ENCODE measurements around the gene NRL. TPM values are rescaled to one million over a fixed set of nuclear protein-coding genes. Genes with fewer than 3 reads are reported as not detected.

NRL gene
- total RNA-seq, 1 experiment from 2014 or later, result 0.66 TPM

- no TSS peak for BruUV-seq (replicated peaks)
- ATAC-seq, result no peak
- H3K36me3 ChIP-seq (ENCODE audit: control insufficient read depth in 1 of 2, insufficient read depth in 2 of 2, low read length in 2 of 2), result no peaks in the 10 kb centered on the region
Measured at GRCh38 chr14:24057271-24057670, 57.5 kb downstream of the NRL start.

GRCh38 chr14:24056800-24057184 is 58.0 kb downstream of the NRL start:
- POLR2A ChIA-PET, result interaction anchor here (1.4 to 4.0 kb wide), 3 partner anchors 35 to 52 kb away, joined by 3 to 38 read pairs (median 9); partner anchors contain the start of gene PCK2

More at GRCh38 chr14:24057271-24057670, 57.5 kb downstream of the NRL start:
- POLR2A ChIA-PET, result interaction anchor here (1.4 to 4.0 kb wide), 4 partner anchors 35 to 57 kb away, joined by 3 to 38 read pairs (median 8); partner anchors contain the start of genes DCAF11, NRL and PCK2
- Histone ChIP-seq H3K9me2 (ENCODE audit: insufficient read depth) (no peaks in the 10 kb centered on the region), H3K27me3 (ENCODE audit: insufficient read depth, low read length) (no peaks in the 10 kb centered on the region), H3K9ac (ENCODE audit: low read length) (no peak overlapping the region), H4K20me1 (ENCODE audit: insufficient read depth) (no peaks in the 10 kb centered on the region), H2AFZ (ENCODE audit: low read depth, low read length, poor library complexity, severe bottlenecking) (no peak overlapping the region), H3K9me3 (ENCODE audit: control insufficient read depth in 1 of 2, insufficient read depth in 1 of 2, low read depth in 1 of 2, low read length in 2 of 2) (no peaks in the 10 kb centered on the region), H3K27ac (ENCODE audit: low read depth, low read length) (no peak overlapping the region), H3K4me1 (ENCODE audit: control insufficient read depth in 1 of 2, insufficient read depth in 2 of 2, low read length in 2 of 2) (peaks cover 3 to 14% of the 10 kb centered on the region in 2 experiments; a peak in 3 of 4 replicates), H3K4me2 (ENCODE audit: low read length) (no peak overlapping the region), H3K4me3 (replicated peaks in 1 of 2; ENCODE audit: low read depth in 1 of 2, low read length in 2 of 2) (no peak overlapping the region), H3K79me2 (ENCODE audit: insufficient read depth, low read length) (no peaks in the 10 kb centered on the region)
- TF ChIP-seq FOSL1 (IDR thresholded peaks at IDR 0.05; ENCODE audit: low read depth) (no peak), ATF3 (IDR thresholded peaks at IDR 0.05) (no peak), CBX3 (IDR thresholded peaks at IDR 0.05; ENCODE audit: low read depth) (no peak), EZH2 (IDR thresholded peaks at IDR 0.05) (no peak), SIN3A (IDR thresholded peaks at IDR 0.05; ENCODE audit: low read depth) (no peak), POLR2AphosphoS5 (IDR thresholded peaks at IDR 0.05; ENCODE audit: low read depth, low read length) (no peak), SP1 (IDR thresholded peaks at IDR 0.05; ENCODE audit: low read depth) (no peak), SRF (IDR thresholded peaks at IDR 0.05; ENCODE audit: low read depth) (no peak)
- intact Hi-C loops (cut with micrococcal nuclease), result loop anchor here (5.0 kb wide), 1 partner anchor 240 kb away; the partner anchor contains the start of genes DHRS1 and NOP9
- CTCF ChIA-PET, result interaction anchor here (1.0 to 5.7 kb wide), 10 partner anchors 16 to 241 kb away, joined by 3 to 149 read pairs (median 8); partner anchors contain the start of genes CHMP4A, IRF9, PCK2 and PSME2
- no peak for DNase-seq (ENCODE audit: low read depth, low spot score)
- RAD21 ChIA-PET (ENCODE audit: low non-redundant PET in 1 of 2, low total read pairs in 2 of 2, uncharacterized antibody in 2 of 2, unreplicated experiment in 2 of 2), result interaction anchor here (0.6 to 3.0 kb wide), 9 partner anchors 33 to 271 kb away, joined by 3 to 35 read pairs (median 6); partner anchors contain the start of gene PCK2 (in 2 of the 2)

More at GRCh38 chr14:24056800-24057184, 58.0 kb downstream of the NRL start:
- H3K4me2 ChIP-seq (ENCODE audit: low read length), result no peak overlapping the region
- no peak overlapping the region for H3K9ac ChIP-seq (ENCODE audit: low read length)
- TF ChIP-seq POLR2A (IDR thresholded peaks at IDR 0.05; ENCODE audit: borderline replicate concordance, extremely low read depth, insufficient read depth, insufficient read length) (no peak), SP1 (IDR thresholded peaks at IDR 0.05; ENCODE audit: low read depth) (no peak), ATF3 (IDR thresholded peaks at IDR 0.05) (no peak), SIN3A (IDR thresholded peaks at IDR 0.05; ENCODE audit: low read depth) (no peak), SRF (IDR thresholded peaks at IDR 0.05; ENCODE audit: low read depth) (no peak), CBX3 (IDR thresholded peaks at IDR 0.05; ENCODE audit: low read depth) (no peak), EGR1 (IDR thresholded peaks at IDR 0.05; ENCODE audit: low read depth) (no peak), TCF7L2 (IDR thresholded peaks at IDR 0.05; ENCODE audit: borderline replicate concordance, extremely low read depth, insufficient read depth, insufficient read length) (no peak), MAX (IDR thresholded peaks at IDR 0.05) (no peak), EZH2phosphoT487 (IDR thresholded peaks at IDR 0.05; ENCODE audit: borderline replicate concordance) (no peak), RAD21 (IDR thresholded peaks at IDR 0.05; ENCODE audit: low read depth) (no peak)
- H3K27ac ChIP-seq (ENCODE audit: low read depth, low read length), result no peak overlapping the region
- ChIA-PET CTCF (interaction anchor here (1.3 to 5.7 kb wide), 7 partner anchors 16 to 241 kb away, joined by 3 to 149 read pairs (median 19); partner anchors contain the start of genes IRF9, PCK2, PSME2 and RNF31), RAD21 (ENCODE audit: low non-redundant PET in 1 of 2, low total read pairs in 2 of 2, uncharacterized antibody in 2 of 2, unreplicated experiment in 2 of 2) (interaction anchor here (1.5 to 3.0 kb wide), 6 partner anchors 34 to 103 kb away, joined by 3 to 35 read pairs (median 22); partner anchors contain the start of gene PCK2 (in 2 of the 2))
- H3K4me3 ChIP-seq (replicated peaks in 1 of 2; ENCODE audit: low read depth in 1 of 2, low read length in 2 of 2), result no peak overlapping the region
- no peak for ATAC-seq
- no peaks in the 10 kb centered on the region for H4K20me1 ChIP-seq (ENCODE audit: insufficient read depth)
- no TSS peak for BruUV-seq (replicated peaks)
- no peaks in the 10 kb centered on the region for H3K9me2 ChIP-seq (ENCODE audit: insufficient read depth)
- H3K79me2 ChIP-seq (ENCODE audit: insufficient read depth, low read length), result no peaks in the 10 kb centered on the region
- no peaks in the 10 kb centered on the region for H3K27me3 ChIP-seq (ENCODE audit: insufficient read depth, low read length)
- DNase-seq (ENCODE audit: low read depth, low spot score), result no peak
- H2AFZ ChIP-seq (ENCODE audit: low read depth, low read length, poor library complexity, severe bottlenecking), result no peak overlapping the region
- intact Hi-C loops (cut with micrococcal nuclease), result loop anchor here (5.0 kb wide), 1 partner anchor 241 kb away; the partner anchor contains the start of genes DHRS1 and NOP9
- peaks cover 3 to 19% of the 10 kb centered on the region in 2 experiments; a peak in 3 of 4 replicates for H3K4me1 ChIP-seq (ENCODE audit: control insufficient read depth in 1 of 2, insufficient read depth in 2 of 2, low read length in 2 of 2)
- no peaks in the 10 kb centered on the region for H3K36me3 ChIP-seq (ENCODE audit: control insufficient read depth in 1 of 2, insufficient read depth in 2 of 2, low read length in 2 of 2)
- H3K9me3 ChIP-seq (ENCODE audit: control insufficient read depth in 1 of 2, insufficient read depth in 1 of 2, low read depth in 1 of 2, low read length in 2 of 2), result no peaks in the 10 kb centered on the region

Data from HCT116 (cell line).